Measurements from ENCODE around the gene ACTR6. TPM values are rescaled to one million over a fixed set of nuclear protein-coding genes. Genes with fewer than 3 reads are reported as not detected.

ACTR6 gene
- total RNA-seq, 1 donor = 19.2 TPM

DNA sequence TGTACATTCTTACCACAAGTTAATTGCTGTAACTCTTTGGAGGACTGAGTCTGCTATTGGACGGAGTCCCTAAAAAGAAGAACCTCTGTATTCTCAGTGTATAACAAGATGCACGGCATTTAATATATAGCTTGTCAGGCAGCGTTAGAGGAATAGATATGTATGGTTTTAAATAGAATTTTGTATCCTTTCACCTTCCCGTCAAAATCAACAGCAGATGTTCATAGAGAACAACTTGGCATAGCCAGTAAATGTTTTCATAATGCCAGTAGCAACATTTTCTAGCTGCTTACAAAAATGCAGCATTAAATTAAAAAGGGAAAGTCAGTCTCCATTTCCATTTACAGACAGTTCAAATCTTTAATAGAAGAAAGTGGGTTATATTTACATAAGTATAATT is 73.2 kb downstream of the ACTR6 start:
- peaks cover 9% of the 10 kb centered on the region for H3K4me1 ChIP-seq (ENCODE audit: insufficient read depth, low read length)
- DNase-seq (ENCODE audit: insufficient read length, low spot score, missing footprints) = no peak
- no peak overlapping the region for H3K4me2 ChIP-seq (ENCODE audit: insufficient read depth, low read length)
- H3K9me3 ChIP-seq (ENCODE audit: low read depth, low read length) = no peaks in the 10 kb centered on the region
- H3K27me3 ChIP-seq (ENCODE audit: insufficient read depth, low read length) = no peaks in the 10 kb centered on the region
- peaks cover 96% of the 10 kb centered on the region for H3K79me2 ChIP-seq (ENCODE audit: insufficient read depth, low read length)
- H3K36me3 ChIP-seq (ENCODE audit: insufficient read depth, low read length) = no peaks in the 10 kb centered on the region
- no peak overlapping the region for H2AFZ ChIP-seq (ENCODE audit: low read length)
- no peak overlapping the region for H3K4me3 ChIP-seq (ENCODE audit: insufficient read depth, low read length)
- H4K20me1 ChIP-seq (ENCODE audit: insufficient read depth, low read length) = peaks cover 9% of the 10 kb centered on the region
- no peak overlapping the region for H3K27ac ChIP-seq (ENCODE audit: low read depth, low read length)
- no peak for TF ChIP-seq CTCF (IDR thresholded peaks at IDR 0.05; ENCODE audit: extremely low read depth, low read depth, low read length)

Small RNA genes lying within 50 kb of the gene (small RNA-seq; reads per million reads assigned to genes)
- gene MIR1827 = not detected
- not detected for gene RF00019
- not detected for gene RN7SL176P

Other genes starting within 250 kb of the ACTR6 start
- gene ANKS1B, start 215.9 kb upstream of the ACTR6 start, total RNA-seq = 2.2 and 2.4 TPM in 2 replicates
- gene BLTP3B, start 57.9 kb upstream of the ACTR6 start, total RNA-seq = 55.7 and 64.8 TPM in 2 replicates
- 0.36 and 1.5 TPM in 2 replicates for gene DEPDC4, start 66.3 kb downstream of the ACTR6 start, total RNA-seq
- gene SCYL2, start 66.4 kb downstream of the ACTR6 start, total RNA-seq = 64.4 and 69.8 TPM in 2 replicates
- gene SLC17A8, start 156.3 kb downstream of the ACTR6 start, total RNA-seq = not detected in 2 replicates